Panc1 (cell line): ENCODE data around the gene PITX2. TPM values are rescaled to one million over a fixed set of nuclear protein-coding genes. Genes with fewer than 3 reads are reported as not detected.

ENCODE experiments used
- ATAC-seq: fragments of 200-7000 bp; cut with Tn5 transposase; 2 replicates; pipeline ENCODE4 v1.9.1; 2020; ENCODE audit warnings: mild to moderate bottlenecking, moderate library complexity
- BruUV-seq: library from RNA; stranded (reverse); fragments of 400-500 nt; replicated peaks from 2 replicates; lab custom pipeline; 2021; lab: Mats Ljungman, UMichigan
- CTCF ChIA-PET: fragments of 300-600 bp; sonication (Branson Sonifier 250); formaldehyde crosslinking; loops from one replicate; lab custom pipeline; 2022; ENCODE audit warnings: antibody characterized with exemption; lab: Charles Lee
- POLR2A ChIA-PET: fragments of 300-600 bp; sonication (Branson Sonifier 250); formaldehyde crosslinking; loops from one replicate; lab custom pipeline; 2022; ENCODE audit warnings: antibody characterized with exemption; lab: Charles Lee
- DNase-seq: peaks from one replicate; pipeline ENCODE4 v3.0.0-alpha.2; 2010; ENCODE audit warnings: low read depth, low spot score
- H3K27ac ChIP-seq: 2 replicates; pipeline ENCODE4 v1.5.1; 2011; ENCODE audit warnings: mild to moderate bottlenecking, low read length, inconsistent platforms
- H3K27me3 ChIP-seq: fragments of 200-500 bp; sonication (Bioruptor generic); 2 replicates; pipeline ENCODE4 v1.6.0; 2014; ENCODE audit warnings: low read length, inconsistent platforms; ENCODE audit not compliant: control insufficient read depth, insufficient read depth
- H3K36me3 ChIP-seq: fragments of 200-500 bp; sonication (Bioruptor generic); 2 replicates; pipeline ENCODE4 v1.5.1; 2014; ENCODE audit warnings: inconsistent platforms, mild to moderate bottlenecking, low read length, moderate library complexity; ENCODE audit not compliant: control insufficient read depth, insufficient read depth
- H3K4me1 ChIP-seq: 2 replicates; pipeline ENCODE4 v1.5.1; 2011; ENCODE audit warnings: inconsistent platforms, mild to moderate bottlenecking, low read length, moderate library complexity; ENCODE audit not compliant: control insufficient read depth, insufficient read depth
- H3K4me3 ChIP-seq, 2 experiments: 2 replicates each; pipeline ENCODE4 v1.5.1; 2011 to 2012; ENCODE audit warnings: low read depth in 2 of 2, low read length in 2 of 2, mild to moderate bottlenecking in 2 of 2, inconsistent platforms in 1 of 2, moderate library complexity in 1 of 2
- H3K9me3 ChIP-seq: fragments of 200-500 bp; sonication (Bioruptor generic); 2 replicates; pipeline ENCODE4 v1.5.1; 2014; ENCODE audit warnings: low read depth, mild to moderate bottlenecking, inconsistent platforms, low read length, moderate library complexity; ENCODE audit not compliant: control insufficient read depth, insufficient read depth
- POLR2AphosphoS5 ChIP-seq: IDR thresholded peaks from 2 replicates; pipeline ENCODE4 v1.6.1; 2012; ENCODE audit warnings: mild to moderate bottlenecking, low read depth, low read length, moderate library complexity
- SIN3A ChIP-seq: IDR thresholded peaks from 2 replicates; pipeline ENCODE4 v1.6.1; 2012; ENCODE audit warnings: low read depth, mild to moderate bottlenecking, low read length, moderate library complexity, borderline replicate concordance; ENCODE audit not compliant: insufficient read depth
- TCF7L2 ChIP-seq: IDR thresholded peaks from 2 replicates; pipeline ENCODE4 v1.6.1; 2011; ENCODE audit warnings: mild to moderate bottlenecking, low read depth, low read length, inconsistent platforms
- in situ Hi-C: cut with HindIII; loops from 2 replicates; pipeline ENCODE4 v1.10.0; 2016; ENCODE audit warnings: low sequenced_read_pairs, low pct_unique_long_range_greater_than_20kb
- intact Hi-C: fragments of 100-400 bp; cut with micrococcal nuclease; formaldehyde crosslinking; loops from one replicate; pipeline ENCODE4 v1.10.0; 2022; ENCODE audit not compliant: unreplicated experiment
- total RNA-seq: library from RNA; stranded (reverse); gene quantifications from one replicate; pipeline ENCODE4 v1.2.1, GENCODE V29; 2021; ENCODE audit not compliant: unreplicated experiment
- TF ChIP-seq, protein P1 (sequence below): fragments of 450-650 bp; IDR thresholded peaks from 2 replicates; pipeline ENCODE4 v1.5.1; 2017; ENCODE audit warnings: mild to moderate bottlenecking
- TF ChIP-seq, protein P2 (sequence below), 2 experiments: IDR thresholded peaks; 2 replicates each; pipeline ENCODE4 v1.6.1; 2011 to 2012; ENCODE audit warnings: low read depth in 2 of 2, control low read depth in 1 of 2, low read length in 1 of 2, mild to moderate bottlenecking in 1 of 2, moderate library complexity in 1 of 2; ENCODE audit not compliant: insufficient read depth in 1 of 2

PITX2 gene
- total RNA-seq, 1 experiment from 2014 or later, result 0.44 TPM

DNA sequence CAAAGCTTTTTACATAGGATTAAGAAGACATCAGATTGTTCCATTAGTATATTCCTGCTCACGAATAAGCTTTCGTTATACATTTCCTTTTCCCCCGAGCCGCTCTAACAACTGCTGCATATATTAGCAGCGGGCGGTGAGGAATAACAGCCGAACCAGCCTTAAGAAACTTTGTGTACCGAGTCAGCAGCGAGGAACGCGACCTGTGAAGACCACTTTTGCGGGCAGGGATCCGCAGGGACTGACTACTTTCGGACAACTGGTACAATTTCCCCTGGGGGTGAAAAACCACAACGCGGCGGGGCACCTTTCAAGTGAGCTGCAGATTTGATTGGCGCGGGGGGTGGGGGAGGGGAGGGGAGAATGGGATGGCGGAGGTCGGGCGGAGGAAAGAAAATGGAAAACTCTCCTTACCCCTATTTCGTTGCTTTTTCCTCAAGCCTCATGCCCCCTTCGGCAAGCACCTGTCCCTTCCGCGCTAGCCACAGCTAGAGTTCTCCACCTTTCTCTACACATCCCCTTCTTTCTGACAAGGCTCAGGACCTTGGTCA, 5.9 kb upstream of the PITX2 start:
- ChIA-PET POLR2A (interaction anchor here (0.6 kb wide), 1 partner anchor 8 kb away, joined by 10 read pairs; no protein-coding TSS in a partner anchor), CTCF (no interaction called here)
- Histone ChIP-seq H3K4me1 (no peaks in the 10 kb centered on the region), H3K36me3 (no peaks in the 10 kb centered on the region), H3K27ac (no peak overlapping the region), H3K4me3 (no peak overlapping the region), H3K27me3 (no peaks in the 10 kb centered on the region), H3K9me3 (no peaks in the 10 kb centered on the region)
- no peak for ATAC-seq
- no peak for TF ChIP-seq TCF7L2
- TF ChIP-seq SIN3A, result no peak
- TF ChIP-seq, protein P1, sequence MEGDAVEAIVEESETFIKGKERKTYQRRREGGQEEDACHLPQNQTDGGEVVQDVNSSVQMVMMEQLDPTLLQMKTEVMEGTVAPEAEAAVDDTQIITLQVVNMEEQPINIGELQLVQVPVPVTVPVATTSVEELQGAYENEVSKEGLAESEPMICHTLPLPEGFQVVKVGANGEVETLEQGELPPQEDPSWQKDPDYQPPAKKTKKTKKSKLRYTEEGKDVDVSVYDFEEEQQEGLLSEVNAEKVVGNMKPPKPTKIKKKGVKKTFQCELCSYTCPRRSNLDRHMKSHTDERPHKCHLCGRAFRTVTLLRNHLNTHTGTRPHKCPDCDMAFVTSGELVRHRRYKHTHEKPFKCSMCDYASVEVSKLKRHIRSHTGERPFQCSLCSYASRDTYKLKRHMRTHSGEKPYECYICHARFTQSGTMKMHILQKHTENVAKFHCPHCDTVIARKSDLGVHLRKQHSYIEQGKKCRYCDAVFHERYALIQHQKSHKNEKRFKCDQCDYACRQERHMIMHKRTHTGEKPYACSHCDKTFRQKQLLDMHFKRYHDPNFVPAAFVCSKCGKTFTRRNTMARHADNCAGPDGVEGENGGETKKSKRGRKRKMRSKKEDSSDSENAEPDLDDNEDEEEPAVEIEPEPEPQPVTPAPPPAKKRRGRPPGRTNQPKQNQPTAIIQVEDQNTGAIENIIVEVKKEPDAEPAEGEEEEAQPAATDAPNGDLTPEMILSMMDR, result no peak
- TF ChIP-seq POLR2AphosphoS5, result no peak
- TF ChIP-seq, protein P2, sequence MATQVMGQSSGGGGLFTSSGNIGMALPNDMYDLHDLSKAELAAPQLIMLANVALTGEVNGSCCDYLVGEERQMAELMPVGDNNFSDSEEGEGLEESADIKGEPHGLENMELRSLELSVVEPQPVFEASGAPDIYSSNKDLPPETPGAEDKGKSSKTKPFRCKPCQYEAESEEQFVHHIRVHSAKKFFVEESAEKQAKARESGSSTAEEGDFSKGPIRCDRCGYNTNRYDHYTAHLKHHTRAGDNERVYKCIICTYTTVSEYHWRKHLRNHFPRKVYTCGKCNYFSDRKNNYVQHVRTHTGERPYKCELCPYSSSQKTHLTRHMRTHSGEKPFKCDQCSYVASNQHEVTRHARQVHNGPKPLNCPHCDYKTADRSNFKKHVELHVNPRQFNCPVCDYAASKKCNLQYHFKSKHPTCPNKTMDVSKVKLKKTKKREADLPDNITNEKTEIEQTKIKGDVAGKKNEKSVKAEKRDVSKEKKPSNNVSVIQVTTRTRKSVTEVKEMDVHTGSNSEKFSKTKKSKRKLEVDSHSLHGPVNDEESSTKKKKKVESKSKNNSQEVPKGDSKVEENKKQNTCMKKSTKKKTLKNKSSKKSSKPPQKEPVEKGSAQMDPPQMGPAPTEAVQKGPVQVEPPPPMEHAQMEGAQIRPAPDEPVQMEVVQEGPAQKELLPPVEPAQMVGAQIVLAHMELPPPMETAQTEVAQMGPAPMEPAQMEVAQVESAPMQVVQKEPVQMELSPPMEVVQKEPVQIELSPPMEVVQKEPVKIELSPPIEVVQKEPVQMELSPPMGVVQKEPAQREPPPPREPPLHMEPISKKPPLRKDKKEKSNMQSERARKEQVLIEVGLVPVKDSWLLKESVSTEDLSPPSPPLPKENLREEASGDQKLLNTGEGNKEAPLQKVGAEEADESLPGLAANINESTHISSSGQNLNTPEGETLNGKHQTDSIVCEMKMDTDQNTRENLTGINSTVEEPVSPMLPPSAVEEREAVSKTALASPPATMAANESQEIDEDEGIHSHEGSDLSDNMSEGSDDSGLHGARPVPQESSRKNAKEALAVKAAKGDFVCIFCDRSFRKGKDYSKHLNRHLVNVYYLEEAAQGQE (IDR thresholded peaks at IDR 0.05; ENCODE audit: insufficient read depth in 1 of 2, low read depth in 2 of 2, low read length in 1 of 2), result no peak
- no TSS peak for BruUV-seq
- intact Hi-C loops (no loop called here), in situ Hi-C loops (no loop called here)
- DNase-seq, result no peak

- ChIA-PET CTCF (no interaction called here), POLR2A (interaction anchor here (0.6 kb wide), 1 partner anchor 8 kb away, joined by 10 read pairs; no protein-coding TSS in a partner anchor)
- BruUV-seq, result no TSS peak
Observed at GRCh38 chr4:110627977-110628662, 5.2 kb upstream of the PITX2 start.

More at GRCh38 chr4:110627977-110628662, 5.2 kb upstream of the PITX2 start:
- H3K9me3 ChIP-seq, result no peaks in the 10 kb centered on the region
- H3K27me3 ChIP-seq, result no peaks in the 10 kb centered on the region
- no peak overlapping the region for H3K4me3 ChIP-seq
- in situ Hi-C loops (no loop called here), intact Hi-C loops (no loop called here)
- no peaks in the 10 kb centered on the region for H3K4me1 ChIP-seq
- no peak overlapping the region for H3K27ac ChIP-seq
- TF ChIP-seq SIN3A, result no peak
- TF ChIP-seq, protein P1, result no peak
- TF ChIP-seq, protein P2 (IDR thresholded peaks at IDR 0.05; ENCODE audit: insufficient read depth in 1 of 2, low read depth in 2 of 2, low read length in 1 of 2), result no peak
- TF ChIP-seq POLR2AphosphoS5, result no peak
- no peak for TF ChIP-seq TCF7L2
- DNase-seq, result no peak
- no peak for ATAC-seq
- no peaks in the 10 kb centered on the region for H3K36me3 ChIP-seq
